Activated gamma-delta T cell treated with Interleukin-2 at 50 U/mL for 16 hours (primary cell): Measurements from ENCODE around the gene FGA.

Experiments used
- DNase-seq: peaks from one replicate; pipeline ENCODE4 v3.0.0-alpha.2; 2020

FGA gene

GRCh38 chr4:154590329-154591006, at the start of gene FGA:
TSS of gene FGA (minus strand) at chr4:154590742. CDS start at chr4:154590687, 55 bp downstream.
- no peak for DNase-seq

GRCh38 chr4:154634058-154634457, 43.5 kb upstream of the FGA start:
- no peak for DNase-seq

GRCh38 chr4:154631828-154632227, 41.3 kb upstream of the FGA start:
- DNase-seq = no peak

GRCh38 chr4:154630324-154630723, 39.8 kb upstream of the FGA start:
- DNase-seq = no peak

GRCh38 chr4:154626793-154627484, 36.4 kb upstream of the FGA start:
- DNase-seq = peak; percentile 8

GRCh38 chr4:154625971-154626370, 35.4 kb upstream of the FGA start:
- DNase-seq = no peak

GRCh38 chr4:154623995-154624394, 33.5 kb upstream of the FGA start:
- DNase-seq = no peak

GRCh38 chr4:154623436-154623835, 32.9 kb upstream of the FGA start:
- DNase-seq = no peak

GRCh38 chr4:154622598-154622997, 32.1 kb upstream of the FGA start:
- no peak for DNase-seq

GRCh38 chr4:154620111-154620510, 29.6 kb upstream of the FGA start:
- no peak for DNase-seq

- peak; percentile 14 for DNase-seq
These were observed 28.3 kb upstream of the FGA start for GRCh38 chr4:154618708-154619315.

- DNase-seq = no peak
These were observed 27.3 kb upstream of the FGA start for GRCh38 chr4:154617820-154618317.

- no peak for DNase-seq
These were observed 26.2 kb upstream of the FGA start for GRCh38 chr4:154616731-154617130.

GRCh38 chr4:154616287-154616686, 25.7 kb upstream of the FGA start:
- DNase-seq = no peak

GRCh38 chr4:154615211-154615610, 24.7 kb upstream of the FGA start:
- DNase-seq = no peak

GRCh38 chr4:154614306-154614705, 23.8 kb upstream of the FGA start:
- DNase-seq = no peak

- DNase-seq = no peak
These were observed 22.2 kb upstream of the FGA start, which contains the start of gene FGG for GRCh38 chr4:154612472-154613414. TSS of gene FGG (minus strand) at chr4:154612656. CDS start at chr4:154612609, 47 bp downstream.

GRCh38 chr4:154611833-154612232, 21.3 kb upstream of the FGA start:
- no peak for DNase-seq

GRCh38 chr4:154610582-154610981, 20.0 kb upstream of the FGA start:
- DNase-seq = no peak

GRCh38 chr4:154609532-154609931, 19.0 kb upstream of the FGA start:
- no peak for DNase-seq

- no peak for DNase-seq
These were observed 18.1 kb upstream of the FGA start for GRCh38 chr4:154608361-154609252.
